ENCODE results near the gene COL12A1.

- TF ChIP-seq CTCF (IDR thresholded peaks at IDR 0.05) = no peak
- TF ChIP-seq POLR2A (IDR thresholded peaks at IDR 0.05) = no peak
Measured at GRCh38 chr6:75222261-75222660, 16.4 kb upstream of the COL12A1 start.

All from Peyer's patch (tissue), 4 donors.